H7 (cell line): Measurements from ENCODE around the gene FLG. TPM values are rescaled to one million over a fixed set of nuclear protein-coding genes. Genes with fewer than 3 reads are reported as not detected.
"Not testable (repeated sequence)": the region's sequence is repeated elsewhere in the genome, so short reads cannot be mapped to it uniquely, and the experiment has no call there.

Experiments
- DNase-seq: peaks from one replicate; pipeline ENCODE4 v3.0.0; 2012
- H3K27me3 ChIP-seq: 2 replicates; pipeline ENCODE4 v1.6.0; 2011; ENCODE audit warnings: mild to moderate bottlenecking, low read length; ENCODE audit not compliant: control insufficient read depth, insufficient read depth
- H3K36me3 ChIP-seq: replicated peaks from 2 replicates; pipeline ENCODE4 v1.5.1; 2011; ENCODE audit warnings: low read length; ENCODE audit not compliant: control insufficient read depth, insufficient read depth
- H3K4me3 ChIP-seq: 2 replicates; pipeline ENCODE4 v1.5.1; 2011; ENCODE audit warnings: low read depth, mild to moderate bottlenecking, control low read depth, low read length, moderate library complexity; ENCODE audit not compliant: insufficient read depth
- total RNA-seq: library from RNA; depleted of rRNA; stranded (reverse); fragments of >200 nt; shearing (Covaris generic); gene quantifications from 2 replicates; pipeline ENCODE4 v1.2.3, GENCODE V29; 2014; rRNA removed

Gene FLG
- total RNA-seq, 1 experiment from 2014 or later, result not detected

DNA sequence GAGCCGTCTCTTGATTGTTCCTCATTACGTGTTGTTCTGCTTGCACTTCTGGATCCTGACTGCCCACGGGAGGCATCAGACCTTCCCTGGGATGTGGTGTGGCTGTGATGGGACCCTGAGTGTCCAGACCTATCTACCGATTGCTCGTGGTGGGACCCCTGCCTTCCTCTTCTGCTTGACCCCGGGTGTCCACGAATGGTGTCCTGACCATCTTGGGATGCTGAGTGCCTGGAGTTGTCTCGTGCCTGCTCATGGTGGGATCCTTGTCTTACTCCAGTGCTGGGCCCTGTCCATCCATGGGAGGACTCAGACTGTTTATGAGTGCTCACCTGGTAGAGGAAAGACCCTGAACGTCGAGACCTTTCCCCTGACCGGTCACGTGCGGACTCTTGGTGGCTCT is 12.9 kb downstream of the FLG start:
- not testable (repeated sequence) for DNase-seq, H3K4me3 ChIP-seq, H3K27me3 ChIP-seq, H3K36me3 ChIP-seq

DNA sequence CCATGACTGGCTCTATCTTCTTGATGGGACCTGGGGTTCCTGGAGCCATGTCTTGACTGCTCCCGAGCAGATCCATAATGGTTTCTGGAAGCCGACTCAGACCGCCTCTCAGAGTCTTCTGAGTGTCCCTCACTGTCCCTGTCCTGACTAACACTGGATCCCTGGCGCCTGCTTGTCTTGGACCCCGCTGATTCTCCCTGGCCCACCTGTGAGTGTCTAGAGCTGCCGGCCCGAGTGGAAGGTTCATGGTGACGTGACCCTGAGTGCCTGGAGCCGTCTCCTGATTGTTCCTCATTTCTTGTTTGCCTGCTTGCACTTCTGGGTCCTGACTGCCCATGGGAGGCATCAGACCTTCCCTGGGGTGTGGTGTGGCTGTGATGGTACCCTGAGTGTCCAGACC is 15.1 kb downstream of the FLG start:
- no peaks in the 10 kb centered on the region for H3K27me3 ChIP-seq
- DNase-seq, result no peak

GRCh38 chr1:152309320-152309901 is 15.6 kb downstream of the FLG start:
- not testable (repeated sequence) for H3K27me3 ChIP-seq, H3K4me3 ChIP-seq, DNase-seq, H3K36me3 ChIP-seq

More for the DNA sequence above, 15.1 kb downstream of the FLG start:
- Histone ChIP-seq H3K4me3 (no peak overlapping the region), H3K36me3 (no peaks in the 10 kb centered on the region)

GRCh38 chr1:152308758-152309157 is 16.3 kb downstream of the FLG start:
- not testable (repeated sequence) for H3K27me3 ChIP-seq, DNase-seq, H3K4me3 ChIP-seq, H3K36me3 ChIP-seq

GRCh38 chr1:152307970-152308369 is 17.1 kb downstream of the FLG start:
- H3K36me3 ChIP-seq, DNase-seq, H3K27me3 ChIP-seq, H3K4me3 ChIP-seq: not testable (repeated sequence)

GRCh38 chr1:152306123-152306522 is 18.9 kb downstream of the FLG start:
- not testable (repeated sequence) for DNase-seq, H3K4me3 ChIP-seq, H3K27me3 ChIP-seq, H3K36me3 ChIP-seq

- DNase-seq, H3K4me3 ChIP-seq, H3K36me3 ChIP-seq, H3K27me3 ChIP-seq: not testable (repeated sequence)
These were observed 20.3 kb downstream of the FLG start for GRCh38 chr1:152304773-152305172.

GRCh38 chr1:152303139-152303872 is 21.7 kb downstream of the FLG start:
- not testable (repeated sequence) for DNase-seq

GRCh38 chr1:152256394-152256793 is 68.6 kb downstream of the FLG start:
- H3K4me3 ChIP-seq, DNase-seq, H3K27me3 ChIP-seq, H3K36me3 ChIP-seq: not testable (repeated sequence)

More at GRCh38 chr1:152303139-152303872, 21.7 kb downstream of the FLG start:
- not testable (repeated sequence) for H3K36me3 ChIP-seq, H3K27me3 ChIP-seq, H3K4me3 ChIP-seq

Other genes starting within 250 kb of the FLG start
- not detected in 2 replicates for gene TCHHL1, start 236.2 kb downstream of the FLG start, total RNA-seq
- gene TCHH, start 209.8 kb downstream of the FLG start, total RNA-seq, result not detected in 2 replicates
- gene RPTN, start 166.0 kb downstream of the FLG start, total RNA-seq, result not detected in 2 replicates
- not detected in 2 replicates for gene HRNR, start 101.0 kb downstream of the FLG start, total RNA-seq
- gene FLG2, start 34.8 kb upstream of the FLG start, total RNA-seq, result not detected in 2 replicates
- gene CRNN, start 89.0 kb upstream of the FLG start, total RNA-seq, result not detected in 2 replicates
- gene LCE5A, start 185.6 kb upstream of the FLG start, total RNA-seq, result not detected in 2 replicates
- not detected in 2 replicates for gene CRCT1, start 189.2 kb upstream of the FLG start, total RNA-seq
- not detected in 2 replicates for gene LCE3E, start 241.5 kb upstream of the FLG start, total RNA-seq